PC-3 (cell line): ENCODE results near the gene MICU1.
"Not testable (repeated sequence)": the region's sequence is repeated elsewhere in the genome, so short reads cannot be mapped to it uniquely, and the experiment has no call there.

ENCODE experiments used
- EZH2 ChIP-seq: fragments of 300-600 bp; sonication (generic); IDR thresholded peaks from one replicate; pipeline ENCODE4 v1.6.1; 2017; ENCODE audit warnings: antibody characterized with exemption, mild to moderate bottlenecking, low read length; ENCODE audit not compliant: unreplicated experiment
- TF ChIP-seq, protein P1 (sequence below): fragments of 300-600 bp; sonication (generic); conservative IDR thresholded peaks from 2 replicates; pipeline ENCODE4 v1.5.1; 2017; ENCODE audit warnings: antibody characterized with exemption, low read depth, mild to moderate bottlenecking, low read length

DNA sequence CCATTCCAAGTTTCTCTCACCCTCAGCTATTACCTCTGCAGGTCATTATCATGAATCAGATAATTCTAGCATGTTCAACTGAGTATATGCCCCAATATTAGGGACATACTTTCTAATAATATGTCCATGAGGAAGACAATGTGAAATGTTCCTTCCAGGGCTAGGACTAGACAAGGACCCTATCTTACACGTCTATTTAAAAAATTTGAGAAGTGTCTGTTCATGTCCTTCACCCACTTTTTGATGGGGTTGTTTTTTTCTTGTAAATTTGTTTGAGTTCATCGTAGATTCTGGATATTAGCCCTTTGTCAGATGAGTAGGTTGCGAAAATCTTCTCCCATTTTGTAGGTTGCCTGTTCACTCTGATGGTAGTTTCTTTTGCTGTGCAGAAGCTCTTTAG lies 21.1 kb upstream of the MICU1 start:
- TF ChIP-seq, protein P1, sequence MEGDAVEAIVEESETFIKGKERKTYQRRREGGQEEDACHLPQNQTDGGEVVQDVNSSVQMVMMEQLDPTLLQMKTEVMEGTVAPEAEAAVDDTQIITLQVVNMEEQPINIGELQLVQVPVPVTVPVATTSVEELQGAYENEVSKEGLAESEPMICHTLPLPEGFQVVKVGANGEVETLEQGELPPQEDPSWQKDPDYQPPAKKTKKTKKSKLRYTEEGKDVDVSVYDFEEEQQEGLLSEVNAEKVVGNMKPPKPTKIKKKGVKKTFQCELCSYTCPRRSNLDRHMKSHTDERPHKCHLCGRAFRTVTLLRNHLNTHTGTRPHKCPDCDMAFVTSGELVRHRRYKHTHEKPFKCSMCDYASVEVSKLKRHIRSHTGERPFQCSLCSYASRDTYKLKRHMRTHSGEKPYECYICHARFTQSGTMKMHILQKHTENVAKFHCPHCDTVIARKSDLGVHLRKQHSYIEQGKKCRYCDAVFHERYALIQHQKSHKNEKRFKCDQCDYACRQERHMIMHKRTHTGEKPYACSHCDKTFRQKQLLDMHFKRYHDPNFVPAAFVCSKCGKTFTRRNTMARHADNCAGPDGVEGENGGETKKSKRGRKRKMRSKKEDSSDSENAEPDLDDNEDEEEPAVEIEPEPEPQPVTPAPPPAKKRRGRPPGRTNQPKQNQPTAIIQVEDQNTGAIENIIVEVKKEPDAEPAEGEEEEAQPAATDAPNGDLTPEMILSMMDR = not testable (repeated sequence)
- TF ChIP-seq EZH2 = not testable (repeated sequence)
